ENCODE measurements around the gene YJU2.

GRCh38 chr19:4232614-4233281, 14.1 kb upstream of the YJU2 start:
- TF ChIP-seq POLR2A (IDR thresholded peaks at IDR 0.05; ENCODE audit: low read length): no peak
- no peak for TF ChIP-seq GATA1 (IDR thresholded peaks at IDR 0.05; ENCODE audit: low read depth, low read length)
